ENCODE results near the gene MAPRE2.

DNA sequence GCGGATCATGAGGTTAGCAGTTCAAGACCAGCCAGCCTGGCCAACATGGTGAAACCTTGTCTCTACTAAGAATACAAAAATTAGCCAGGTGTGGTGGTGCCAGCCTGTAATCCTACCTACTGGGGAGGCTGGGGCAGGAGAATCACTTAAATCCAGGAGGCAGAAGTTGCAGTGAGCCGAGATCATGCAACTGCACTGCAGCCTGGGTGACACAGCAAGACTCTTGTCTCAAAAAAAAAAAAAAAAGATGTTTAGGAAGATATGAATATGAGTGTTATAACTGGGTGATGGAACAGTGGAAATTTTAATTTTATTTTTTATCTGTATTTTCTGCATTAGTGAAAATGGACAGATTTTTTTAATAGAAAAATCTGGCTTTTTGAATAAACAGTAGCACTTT, 14.5 kb downstream of the MAPRE2 start:
- TF ChIP-seq, protein P1, sequence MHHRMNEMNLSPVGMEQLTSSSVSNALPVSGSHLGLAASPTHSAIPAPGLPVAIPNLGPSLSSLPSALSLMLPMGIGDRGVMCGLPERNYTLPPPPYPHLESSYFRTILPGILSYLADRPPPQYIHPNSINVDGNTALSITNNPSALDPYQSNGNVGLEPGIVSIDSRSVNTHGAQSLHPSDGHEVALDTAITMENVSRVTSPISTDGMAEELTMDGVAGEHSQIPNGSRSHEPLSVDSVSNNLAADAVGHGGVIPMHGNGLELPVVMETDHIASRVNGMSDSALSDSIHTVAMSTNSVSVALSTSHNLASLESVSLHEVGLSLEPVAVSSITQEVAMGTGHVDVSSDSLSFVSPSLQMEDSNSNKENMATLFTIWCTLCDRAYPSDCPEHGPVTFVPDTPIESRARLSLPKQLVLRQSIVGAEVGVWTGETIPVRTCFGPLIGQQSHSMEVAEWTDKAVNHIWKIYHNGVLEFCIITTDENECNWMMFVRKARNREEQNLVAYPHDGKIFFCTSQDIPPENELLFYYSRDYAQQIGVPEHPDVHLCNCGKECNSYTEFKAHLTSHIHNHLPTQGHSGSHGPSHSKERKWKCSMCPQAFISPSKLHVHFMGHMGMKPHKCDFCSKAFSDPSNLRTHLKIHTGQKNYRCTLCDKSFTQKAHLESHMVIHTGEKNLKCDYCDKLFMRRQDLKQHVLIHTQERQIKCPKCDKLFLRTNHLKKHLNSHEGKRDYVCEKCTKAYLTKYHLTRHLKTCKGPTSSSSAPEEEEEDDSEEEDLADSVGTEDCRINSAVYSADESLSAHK (CRISPR knock-in tag; IDR thresholded peaks at IDR 0.05; ENCODE audit: borderline replicate concordance), result no peak
- TF ChIP-seq TMF1 (CRISPR knock-in tag; IDR thresholded peaks at IDR 0.05; ENCODE audit: low read depth) (no peak), ONECUT2 (CRISPR knock-in tag; IDR thresholded peaks at IDR 0.05) (no peak), JUNB (CRISPR knock-in tag; IDR thresholded peaks at IDR 0.05; ENCODE audit: borderline replicate concordance) (no peak), ZNF468 (CRISPR knock-in tag; IDR thresholded peaks at IDR 0.05) (no peak), ELF3 (CRISPR knock-in tag; IDR thresholded peaks at IDR 0.05) (no peak)
- TF ChIP-seq, protein P2, sequence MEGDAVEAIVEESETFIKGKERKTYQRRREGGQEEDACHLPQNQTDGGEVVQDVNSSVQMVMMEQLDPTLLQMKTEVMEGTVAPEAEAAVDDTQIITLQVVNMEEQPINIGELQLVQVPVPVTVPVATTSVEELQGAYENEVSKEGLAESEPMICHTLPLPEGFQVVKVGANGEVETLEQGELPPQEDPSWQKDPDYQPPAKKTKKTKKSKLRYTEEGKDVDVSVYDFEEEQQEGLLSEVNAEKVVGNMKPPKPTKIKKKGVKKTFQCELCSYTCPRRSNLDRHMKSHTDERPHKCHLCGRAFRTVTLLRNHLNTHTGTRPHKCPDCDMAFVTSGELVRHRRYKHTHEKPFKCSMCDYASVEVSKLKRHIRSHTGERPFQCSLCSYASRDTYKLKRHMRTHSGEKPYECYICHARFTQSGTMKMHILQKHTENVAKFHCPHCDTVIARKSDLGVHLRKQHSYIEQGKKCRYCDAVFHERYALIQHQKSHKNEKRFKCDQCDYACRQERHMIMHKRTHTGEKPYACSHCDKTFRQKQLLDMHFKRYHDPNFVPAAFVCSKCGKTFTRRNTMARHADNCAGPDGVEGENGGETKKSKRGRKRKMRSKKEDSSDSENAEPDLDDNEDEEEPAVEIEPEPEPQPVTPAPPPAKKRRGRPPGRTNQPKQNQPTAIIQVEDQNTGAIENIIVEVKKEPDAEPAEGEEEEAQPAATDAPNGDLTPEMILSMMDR (CRISPR knock-in tag; IDR thresholded peaks at IDR 0.05), result no peak

All from HepG2 (cell line).